HG03469 (cell line): ENCODE measurements around the gene INIP.
"Not testable (repeated sequence)": the region's sequence is repeated elsewhere in the genome, so short reads cannot be mapped to it uniquely, and the experiment has no call there.

Experiments used
- ATAC-seq: cut with Tn5 transposase; IDR thresholded peaks from one replicate; pipeline ENCODE4 v1.9.1; 2021; ENCODE audit warnings: mild to moderate bottlenecking, moderate library complexity, moderate number of reproducible peaks; ENCODE audit not compliant: unreplicated experiment

Gene INIP

DNA sequence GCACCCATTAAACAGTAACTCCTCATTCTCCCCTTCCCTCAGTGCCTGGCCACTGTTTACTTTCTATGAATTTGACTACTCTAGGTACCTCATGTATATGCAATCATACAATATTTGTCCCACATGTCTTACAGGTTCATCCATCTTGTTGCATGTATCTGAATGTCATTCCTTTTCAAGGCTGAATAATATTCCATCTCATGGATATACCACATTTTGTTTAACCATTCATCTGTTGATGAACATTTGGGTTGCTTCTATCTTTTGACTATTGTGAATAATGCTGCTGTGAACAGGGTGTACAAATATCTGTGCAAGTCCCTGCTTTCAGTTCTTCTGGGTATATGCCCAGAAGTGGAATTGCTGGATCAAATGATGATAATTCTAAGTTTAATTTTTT is 40.9 kb downstream of the INIP start:
- no peak for ATAC-seq

DNA sequence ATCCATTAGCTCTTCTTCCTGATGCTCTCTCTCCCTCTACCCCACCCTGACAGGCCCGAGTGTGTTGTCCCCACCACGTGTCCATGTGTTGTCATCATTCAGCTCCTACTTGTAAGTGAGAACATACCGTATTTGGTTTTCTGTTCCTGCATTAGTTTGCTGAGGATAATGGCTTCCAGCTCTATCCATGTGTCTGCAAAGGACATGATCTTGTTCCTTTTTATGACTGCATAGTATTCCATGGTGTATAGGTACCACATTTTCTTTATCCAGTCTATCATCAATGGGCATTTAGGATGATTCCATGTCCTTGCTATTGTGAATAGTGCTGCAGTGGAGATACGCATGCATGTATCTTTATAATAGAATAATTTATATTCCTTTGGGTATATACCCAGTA is 44.7 kb downstream of the INIP start:
- ATAC-seq: not testable (repeated sequence)

DNA sequence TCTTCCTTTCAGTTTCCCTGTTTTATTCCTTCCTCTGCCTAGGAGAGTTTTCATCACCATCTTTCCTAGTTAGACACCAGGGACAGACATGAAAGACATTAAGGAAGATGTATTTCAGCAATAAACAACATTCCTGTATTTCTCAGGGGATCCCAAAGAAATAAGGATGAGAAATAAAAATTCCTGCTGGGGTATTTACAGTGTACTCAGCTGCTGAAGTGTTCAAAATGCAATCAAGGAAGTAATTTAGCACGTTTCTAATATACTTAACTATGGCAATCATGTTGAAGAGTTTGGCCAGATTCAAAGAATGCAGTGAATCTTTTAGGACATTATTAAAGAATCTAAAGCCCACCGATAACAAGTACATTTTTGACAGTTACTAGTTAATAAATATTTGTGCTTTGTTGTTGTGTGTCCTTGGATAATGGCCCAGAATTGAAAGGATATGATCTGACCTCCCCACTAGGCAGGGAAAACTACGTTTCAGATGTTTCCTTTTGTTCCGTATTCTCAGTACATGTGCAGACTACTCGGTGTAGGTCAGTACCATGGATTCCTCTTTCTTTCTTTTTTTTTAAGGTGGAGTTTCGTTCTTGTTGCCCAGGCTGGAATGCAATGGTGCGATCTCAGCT is 46.8 kb downstream of the INIP start:
- no peak for ATAC-seq

DNA sequence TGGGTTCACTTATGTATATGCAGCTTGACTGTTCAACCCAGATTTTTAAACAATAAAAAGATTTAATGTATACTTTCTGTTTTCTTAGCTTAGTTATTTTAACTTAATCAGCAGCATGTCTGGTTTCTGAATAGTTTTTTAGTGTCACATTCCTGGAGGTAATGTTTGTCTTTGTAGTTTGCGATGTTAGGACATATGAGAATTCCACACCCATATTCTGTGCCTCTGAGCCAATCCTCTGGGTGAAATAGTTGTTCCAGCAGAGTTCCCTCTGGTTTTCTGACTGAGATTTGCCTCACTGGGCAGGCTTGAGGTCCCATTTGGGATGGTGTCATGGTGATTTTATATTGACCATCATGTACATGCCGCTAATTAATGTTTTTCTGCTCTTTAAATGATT is 48.6 kb downstream of the INIP start:
- ATAC-seq: no peak

GRCh38 chr9:112665347-112665746 is 52.6 kb downstream of the INIP start:
- no peak for ATAC-seq

GRCh38 chr9:112664531-112664930 is 53.4 kb downstream of the INIP start:
- ATAC-seq: no peak

- ATAC-seq: no peak
These were observed 54.2 kb downstream of the INIP start for GRCh38 chr9:112663681-112664080.

DNA sequence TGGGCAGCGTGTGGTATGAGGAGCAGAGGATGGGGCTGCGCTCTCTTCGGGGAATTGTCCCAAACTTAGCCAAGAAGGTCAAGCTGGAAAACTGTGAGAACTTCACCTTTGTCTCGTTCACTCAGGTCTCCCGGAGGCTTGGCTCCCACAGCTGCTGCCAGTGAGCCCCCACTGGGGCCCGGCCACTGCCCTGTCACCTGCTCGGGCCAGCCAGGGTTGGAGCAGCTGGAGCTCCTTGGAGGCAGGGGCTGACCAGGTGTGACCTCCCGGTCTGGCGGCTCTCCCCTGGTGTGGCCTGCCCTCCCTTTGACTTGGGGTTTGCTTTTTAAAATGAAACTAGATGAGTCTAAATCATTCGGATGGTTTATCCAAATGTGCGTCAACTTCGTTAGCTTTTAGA is 58.0 kb downstream of the INIP start:
- ATAC-seq: no peak

- no peak for ATAC-seq
These were observed 62.2 kb downstream of the INIP start for GRCh38 chr9:112655668-112656067.

- no peak for ATAC-seq
These were observed 63.6 kb downstream of the INIP start for GRCh38 chr9:112654282-112654681.

GRCh38 chr9:112648624-112649023 is 69.3 kb downstream of the INIP start:
- ATAC-seq: no peak

DNA sequence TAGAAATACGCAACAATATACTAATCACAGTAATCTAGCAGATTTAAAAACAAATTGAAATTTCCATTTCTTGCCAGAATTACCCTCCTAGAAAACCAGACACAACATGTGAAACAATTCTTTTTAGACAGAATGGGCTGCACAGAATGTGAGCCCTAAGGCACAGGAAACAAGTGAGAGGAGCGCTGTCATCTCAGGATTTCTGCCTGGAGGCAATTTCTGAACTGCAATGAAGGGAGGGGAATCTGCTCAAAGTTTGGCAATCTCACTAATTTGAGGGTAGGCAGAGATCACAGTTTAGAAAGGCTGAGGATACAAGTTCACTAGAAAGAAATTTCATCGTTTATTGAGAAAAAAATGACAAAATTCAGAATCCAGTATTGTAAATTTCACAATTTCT is 70.3 kb downstream of the INIP start:
- no peak for ATAC-seq

GRCh38 chr9:112642126-112642525 is 75.8 kb downstream of the INIP start:
- no peak for ATAC-seq

DNA sequence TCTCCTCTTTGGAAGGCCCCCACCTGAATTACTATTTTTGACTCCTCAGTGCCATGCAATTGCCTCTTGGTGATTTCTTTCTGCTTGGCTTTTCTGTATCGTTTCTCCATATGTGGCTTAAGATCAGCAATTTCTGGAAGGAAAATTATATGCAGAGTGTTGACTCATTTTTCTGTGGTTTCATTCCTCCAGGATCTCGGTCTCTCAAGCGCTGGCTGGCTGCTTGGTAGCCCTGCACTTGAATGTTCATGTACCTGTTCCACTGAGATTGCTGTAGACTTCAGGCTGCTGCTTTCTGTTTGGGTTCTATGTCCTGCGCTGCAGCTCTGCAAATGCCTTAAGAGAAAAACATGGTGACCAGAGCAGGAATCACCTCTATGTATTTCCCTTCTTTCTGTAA is 77.6 kb downstream of the INIP start:
- ATAC-seq: no peak
